Measurements from ENCODE around the gene APOL3. TPM values are rescaled to one million over a fixed set of nuclear protein-coding genes. Genes with fewer than 3 reads are reported as not detected.
A peak's percentile ranks its signal among the peaks of the same experiment; 100 is the strongest.
"Not testable (repeated sequence)": the region's sequence is repeated elsewhere in the genome, so short reads cannot be mapped to it uniquely, and the experiment has no call there.

Gene APOL3
- total and polyA plus RNA-seq, 9 donors: 15.4 to 62.1 (median 19.4) TPM

DNA sequence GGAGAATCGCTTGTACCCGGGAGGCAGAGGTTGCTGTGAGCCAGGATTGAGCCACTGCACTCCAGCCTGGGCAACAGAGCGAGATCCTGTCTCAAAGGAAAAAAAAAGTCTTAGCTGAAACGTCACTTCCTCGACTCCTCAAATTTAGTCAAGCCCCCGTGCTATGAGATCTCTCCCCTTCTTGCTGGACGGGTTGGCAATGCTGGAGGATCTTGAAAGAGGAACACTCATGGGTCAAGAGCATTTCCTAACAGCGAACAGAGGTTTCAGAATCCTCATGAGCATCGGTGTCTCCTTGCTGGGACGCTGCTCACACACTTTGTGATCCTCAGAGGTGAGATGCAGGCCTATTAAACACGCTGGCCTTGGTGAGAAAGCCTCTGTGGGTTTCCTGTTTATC lies 35.9 kb downstream of the APOL3 start:
- Histone ChIP-seq H3K36me3 (no peaks in the 10 kb centered on the region), H3K4me1 (ENCODE audit: insufficient read depth) (no peaks in the 10 kb centered on the region), H3K4me3 (no peak overlapping the region), H3K9me3 (no peaks in the 10 kb centered on the region), H3K27me3 (no peaks in the 10 kb centered on the region), H3K27ac (no peak overlapping the region)
- intact Hi-C loops (cut with DNase I): loop anchor here (2.0 to 10.0 kb wide), 7 partner anchors 57 to 690 kb away; no protein-coding TSS in a partner anchor
- TF ChIP-seq, protein P1, sequence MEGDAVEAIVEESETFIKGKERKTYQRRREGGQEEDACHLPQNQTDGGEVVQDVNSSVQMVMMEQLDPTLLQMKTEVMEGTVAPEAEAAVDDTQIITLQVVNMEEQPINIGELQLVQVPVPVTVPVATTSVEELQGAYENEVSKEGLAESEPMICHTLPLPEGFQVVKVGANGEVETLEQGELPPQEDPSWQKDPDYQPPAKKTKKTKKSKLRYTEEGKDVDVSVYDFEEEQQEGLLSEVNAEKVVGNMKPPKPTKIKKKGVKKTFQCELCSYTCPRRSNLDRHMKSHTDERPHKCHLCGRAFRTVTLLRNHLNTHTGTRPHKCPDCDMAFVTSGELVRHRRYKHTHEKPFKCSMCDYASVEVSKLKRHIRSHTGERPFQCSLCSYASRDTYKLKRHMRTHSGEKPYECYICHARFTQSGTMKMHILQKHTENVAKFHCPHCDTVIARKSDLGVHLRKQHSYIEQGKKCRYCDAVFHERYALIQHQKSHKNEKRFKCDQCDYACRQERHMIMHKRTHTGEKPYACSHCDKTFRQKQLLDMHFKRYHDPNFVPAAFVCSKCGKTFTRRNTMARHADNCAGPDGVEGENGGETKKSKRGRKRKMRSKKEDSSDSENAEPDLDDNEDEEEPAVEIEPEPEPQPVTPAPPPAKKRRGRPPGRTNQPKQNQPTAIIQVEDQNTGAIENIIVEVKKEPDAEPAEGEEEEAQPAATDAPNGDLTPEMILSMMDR (IDR thresholded peaks at IDR 0.05): no peak
- TF ChIP-seq POLR2A (IDR thresholded peaks at IDR 0.05) (no peak), EP300 (IDR thresholded peaks at IDR 0.05) (no peak)
- DNase-seq: no peak
- 76 to 82% (median 81%) methylated on average over 11 of the region's 11 CpGs for WGBS, 3 donors

DNA sequence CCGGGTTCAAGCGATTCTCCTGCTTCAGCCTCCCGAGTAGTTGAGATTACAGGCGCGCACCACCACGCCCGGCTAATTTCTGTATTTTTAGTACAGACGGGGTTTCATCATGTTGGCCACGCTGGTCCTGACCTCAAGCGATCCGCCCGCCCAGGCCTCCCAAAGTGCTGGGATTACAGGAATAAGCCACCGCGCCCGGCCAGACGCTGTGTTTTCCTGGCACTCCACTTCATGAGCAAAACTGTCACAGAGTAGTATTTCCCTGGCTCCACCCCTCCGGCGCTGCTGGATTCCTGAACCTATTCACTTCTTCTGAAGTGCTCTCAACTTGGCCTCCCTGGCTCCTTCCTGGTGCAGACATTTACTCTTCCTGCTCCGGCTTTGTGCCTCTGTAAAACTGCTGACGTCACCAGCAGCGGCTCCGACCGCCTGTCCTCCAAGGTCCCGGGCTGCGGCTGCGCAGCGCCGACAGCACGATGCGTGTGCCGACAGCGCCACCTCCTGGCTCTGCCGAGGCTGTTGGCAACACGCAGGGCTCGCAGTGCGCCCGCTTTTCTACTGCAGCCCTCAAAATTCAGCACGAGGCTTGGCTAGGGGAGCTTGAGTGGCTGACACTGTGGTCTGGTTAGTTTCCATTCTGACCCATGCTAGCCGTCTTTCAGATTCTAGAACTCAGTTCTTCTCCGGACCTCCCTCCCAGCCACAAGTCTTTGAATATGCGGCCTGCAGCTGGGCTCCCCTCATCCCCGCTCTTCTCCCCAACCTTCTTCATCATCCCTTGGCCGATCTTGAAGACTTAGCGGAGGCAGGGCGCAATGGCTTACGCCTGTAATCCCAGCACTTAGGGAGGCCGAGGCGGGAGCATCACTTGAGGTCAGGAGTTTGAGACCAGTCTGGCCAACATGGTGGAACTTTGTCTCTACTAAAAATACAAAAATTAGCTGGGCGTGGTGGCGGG lies 36.6 kb downstream of the APOL3 start:
- intact Hi-C loops (cut with DNase I): loop anchor here (2.0 to 10.0 kb wide), 7 partner anchors 57 to 689 kb away; no protein-coding TSS in a partner anchor
- no peaks in the 10 kb centered on the region for H3K27me3 ChIP-seq
- 25 to 28% (median 25%) methylated on average over 49 to 50 of the region's 50 CpGs for WGBS, 3 donors
- H3K4me1 ChIP-seq (ENCODE audit: insufficient read depth): no peaks in the 10 kb centered on the region
- peak overlapping the region; percentile 33 for H3K4me3 ChIP-seq
- DNase-seq: peak; percentile 94 to 97 (median 95)
- peak overlapping the region; percentile 33 to 79 for H3K27ac ChIP-seq
- H3K36me3 ChIP-seq: no peaks in the 10 kb centered on the region
- peak; percentile 5 for TF ChIP-seq POLR2A (IDR thresholded peaks at IDR 0.05)
- TF ChIP-seq, protein P1 (IDR thresholded peaks at IDR 0.05): peak; percentile 94 to 99 (median 98)
- TF ChIP-seq EP300 (IDR thresholded peaks at IDR 0.05): peak; percentile 55
- no peaks in the 10 kb centered on the region for H3K9me3 ChIP-seq

DNA sequence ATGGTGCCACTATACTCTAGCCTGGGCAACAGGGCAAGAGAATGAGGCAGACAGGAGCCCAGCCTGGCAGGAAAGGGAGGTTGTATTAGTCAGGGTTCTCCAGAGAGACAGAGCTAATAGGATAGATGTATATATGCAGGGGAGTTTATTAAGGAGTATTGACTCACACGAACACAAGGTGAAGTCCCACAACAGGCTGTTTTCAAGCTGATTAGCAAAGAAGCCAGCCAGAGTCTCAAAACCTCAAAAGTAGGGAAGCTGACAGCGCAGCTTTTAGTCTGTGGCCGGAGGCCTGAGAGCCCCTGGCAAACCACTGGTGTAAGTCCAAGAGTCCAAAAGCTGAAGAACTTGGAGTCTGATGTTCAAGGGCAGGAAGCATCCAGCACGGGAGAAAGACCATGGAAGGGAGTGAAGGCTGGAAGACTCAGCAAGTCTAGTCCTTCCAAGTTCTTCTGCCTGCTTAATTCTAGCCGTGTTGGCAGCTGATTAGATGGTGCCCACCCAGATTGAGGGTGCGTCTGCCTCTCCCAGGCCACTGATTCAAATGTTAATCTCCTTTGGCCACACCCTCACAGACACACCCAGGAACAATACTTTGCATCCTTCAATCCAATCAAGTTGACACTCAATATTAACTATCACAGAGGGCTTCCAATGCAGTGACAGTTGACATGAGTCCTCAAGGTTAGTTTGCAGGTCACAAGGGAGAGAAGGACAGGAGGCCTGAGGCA lies 39.8 kb downstream of the APOL3 start:
- not testable (repeated sequence) for H3K27me3 ChIP-seq; H3K9me3 ChIP-seq; H3K36me3 ChIP-seq; H3K4me1 ChIP-seq (ENCODE audit: insufficient read depth); H3K27ac ChIP-seq; H3K4me3 ChIP-seq
- peak in 1 of 5 donors; percentile 15 for DNase-seq
- intact Hi-C loops (cut with DNase I): loop anchor here (5.0 to 10.0 kb wide), 6 partner anchors 53 to 686 kb away; no protein-coding TSS in a partner anchor
- WGBS, 3 donors: 60 to 62% (median 61%) methylated on average over 6 of the region's 6 CpGs

DNA sequence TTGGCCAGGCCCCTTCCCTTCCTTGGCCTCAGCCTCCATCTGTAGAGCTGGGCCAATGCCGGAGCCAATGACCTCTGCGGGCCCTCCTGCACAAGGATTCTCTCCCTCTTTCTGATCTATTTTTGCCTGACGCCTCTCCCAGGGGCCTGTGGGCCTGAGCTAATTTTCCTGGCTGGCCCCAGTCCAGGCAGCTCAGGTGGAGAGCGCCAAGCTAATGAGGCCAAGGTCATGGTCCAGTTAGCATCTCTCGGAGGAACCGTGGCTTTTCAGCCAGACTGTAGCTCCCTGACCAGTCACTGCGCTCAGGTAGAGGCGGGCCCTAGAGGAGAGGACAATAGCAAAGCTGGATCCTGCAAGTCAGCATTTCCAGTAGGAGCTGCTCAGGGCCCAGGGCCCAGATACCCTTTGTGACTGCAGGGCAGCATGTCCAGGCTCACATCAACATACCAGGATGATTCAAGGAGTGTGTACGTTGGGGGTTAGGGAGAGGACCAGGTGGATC lies 43.5 kb downstream of the APOL3 start:
- no peaks in the 10 kb centered on the region for H3K27me3 ChIP-seq
- intact Hi-C loops (cut with DNase I): loop anchor here in 2 of 4 donors (10.0 kb wide), 2 partner anchors 182 to 682 kb away; no protein-coding TSS in a partner anchor
- H3K27ac ChIP-seq: no peak overlapping the region
- no peak overlapping the region for H3K4me3 ChIP-seq
- no peaks in the 10 kb centered on the region for H3K36me3 ChIP-seq
- 41 to 58% (median 49%) methylated on average over 9 of the region's 9 CpGs for WGBS, 3 donors
- H3K9me3 ChIP-seq: no peaks in the 10 kb centered on the region
- TF ChIP-seq EP300 (IDR thresholded peaks at IDR 0.05): no peak
- DNase-seq: peak in 1 of 5 donors; percentile 37
- no peaks in the 10 kb centered on the region for H3K4me1 ChIP-seq (ENCODE audit: insufficient read depth)

DNA sequence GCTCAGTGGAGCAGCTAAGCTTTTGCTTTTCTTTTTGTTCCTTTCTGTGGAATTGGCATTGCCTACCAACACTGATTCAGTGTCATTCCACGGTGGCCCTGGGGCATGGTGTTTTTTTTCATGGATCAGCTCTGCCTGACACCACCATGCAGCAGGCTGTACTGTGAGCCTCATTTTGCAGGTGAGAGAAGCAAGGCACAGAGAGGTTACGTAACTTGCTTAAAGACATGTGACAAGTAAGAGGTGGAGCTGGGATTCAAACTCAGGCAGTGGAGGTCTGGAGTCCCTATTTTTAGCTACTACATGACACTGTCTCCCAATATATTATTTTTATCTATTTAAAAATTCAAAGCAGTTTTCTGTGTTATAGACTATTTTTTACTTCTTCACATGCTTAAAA lies 44.4 kb downstream of the APOL3 start:
- Histone ChIP-seq H3K27me3 (no peaks in the 10 kb centered on the region), H3K4me1 (ENCODE audit: insufficient read depth) (no peaks in the 10 kb centered on the region), H3K36me3 (no peaks in the 10 kb centered on the region), H3K27ac (no peak overlapping the region), H3K9me3 (no peaks in the 10 kb centered on the region), H3K4me3 (no peak overlapping the region)
- 81 to 89% (median 88%) methylated on average over 2 of the region's 2 CpGs for WGBS, 3 donors
- TF ChIP-seq, protein P1 (IDR thresholded peaks at IDR 0.05): no peak
- no peak for TF ChIP-seq POLR2A (IDR thresholded peaks at IDR 0.05)
- TF ChIP-seq EP300 (IDR thresholded peaks at IDR 0.05): no peak
- intact Hi-C loops (cut with DNase I): loop anchor here in 2 of 4 donors (10.0 kb wide), 2 partner anchors 181 to 681 kb away; no protein-coding TSS in a partner anchor
- DNase-seq: no peak

All from ovary (tissue), 9 donors.